ENCODE results near the gene SDHB.

The SDHB gene

DNA sequence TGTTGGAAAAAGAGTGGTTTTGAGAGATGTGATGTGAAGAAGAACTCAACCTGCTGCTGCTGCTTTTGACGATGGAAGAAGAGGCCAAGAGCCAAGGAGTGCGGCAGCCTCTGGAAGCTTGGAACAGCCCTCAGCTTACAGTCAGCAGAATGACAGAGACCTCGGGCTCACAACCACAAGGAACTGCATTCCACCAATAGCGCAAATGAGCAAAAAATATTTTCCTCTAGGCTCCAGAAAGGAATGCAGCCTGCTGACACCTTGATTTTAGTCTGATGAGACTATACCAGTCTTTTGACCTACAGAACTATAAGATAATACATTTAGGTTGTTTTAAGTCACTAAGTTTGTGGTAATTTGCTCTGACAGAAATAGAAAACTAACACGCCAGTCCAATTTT, 10.2 kb downstream of the SDHB start:
- DNase-seq, result no peak

DNA sequence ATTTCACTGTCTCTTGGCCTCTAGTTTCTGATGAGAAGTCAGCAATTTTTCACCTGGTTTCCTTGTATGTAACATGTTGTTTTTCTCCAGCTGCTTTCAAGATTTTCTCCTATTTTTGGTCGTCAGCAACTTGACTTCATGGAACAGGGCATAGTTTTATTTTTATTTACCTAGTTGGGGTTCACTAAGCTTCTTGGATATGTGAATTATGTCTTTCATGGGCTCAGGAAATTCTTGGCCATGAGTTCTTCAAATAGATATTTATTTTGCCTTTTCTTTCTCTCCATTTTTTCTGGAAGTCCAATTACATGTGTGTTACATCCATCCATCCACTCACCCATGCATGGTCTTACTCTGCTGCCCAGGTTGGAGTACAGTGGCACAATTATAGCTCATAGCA, 13.7 kb downstream of the SDHB start:
- DNase-seq, result no peak

DNA sequence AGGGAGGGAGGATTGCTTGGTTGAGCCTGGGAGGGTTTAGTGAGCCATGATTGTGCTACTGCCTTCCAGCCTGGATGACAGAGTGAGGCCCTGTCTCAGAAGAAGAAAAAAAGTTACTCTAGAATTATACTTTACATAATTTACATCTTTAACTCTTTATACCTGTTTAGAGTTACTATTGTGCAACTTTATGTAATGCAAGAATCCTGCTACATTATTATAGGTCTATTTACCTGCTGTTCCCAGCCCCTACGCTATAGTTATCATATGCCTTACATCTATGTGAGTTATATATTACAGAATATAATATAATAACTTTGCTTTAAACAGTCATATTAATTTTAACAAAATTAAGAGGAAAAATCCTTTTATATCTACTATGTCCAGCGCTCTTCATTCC, 14.3 kb downstream of the SDHB start:
- no peak for DNase-seq

- DNase-seq, result no peak
Observed at GRCh38 chr1:17033481-17033880, 20.4 kb downstream of the SDHB start.

DNA sequence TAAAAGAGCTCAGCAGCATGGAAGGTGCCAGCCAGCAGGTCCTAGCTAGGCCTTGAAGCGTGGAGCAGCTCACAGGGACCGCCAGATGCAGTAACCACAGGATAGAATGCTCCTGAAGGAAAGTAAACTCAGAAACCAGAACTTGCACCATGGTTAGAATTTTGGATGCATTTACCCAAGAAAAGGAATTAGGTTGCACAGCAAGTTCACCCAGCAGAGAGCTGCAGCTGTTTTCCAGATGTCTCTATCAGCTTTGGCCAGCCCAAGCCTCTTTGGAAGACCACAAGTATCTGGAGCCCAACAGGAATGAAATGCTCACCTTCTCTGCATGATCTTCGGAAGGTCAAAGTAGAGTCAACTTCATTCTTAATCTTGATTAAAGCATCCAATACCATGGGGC, 21.1 kb downstream of the SDHB start:
- DNase-seq, result no peak

DNA sequence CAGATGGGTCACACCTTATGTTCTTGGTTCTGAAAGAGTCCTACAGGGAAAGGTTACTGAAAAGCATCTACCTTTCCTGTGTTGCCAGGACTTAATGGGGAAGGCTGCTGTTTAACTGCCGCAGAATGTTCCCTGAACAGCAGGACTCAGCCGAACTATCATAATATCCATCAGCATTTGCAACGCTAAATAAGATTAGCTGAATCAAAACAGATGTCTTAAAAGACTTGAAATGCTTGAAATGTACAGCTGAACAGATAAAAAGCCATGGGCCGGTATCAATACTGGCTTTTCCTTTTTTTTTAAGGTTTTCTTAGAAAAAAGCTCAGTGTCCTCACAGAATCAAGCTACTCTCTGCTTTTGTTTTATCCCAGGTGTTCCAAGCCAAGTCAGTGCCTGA, 22.4 kb downstream of the SDHB start:
- DNase-seq, result no peak

DNA sequence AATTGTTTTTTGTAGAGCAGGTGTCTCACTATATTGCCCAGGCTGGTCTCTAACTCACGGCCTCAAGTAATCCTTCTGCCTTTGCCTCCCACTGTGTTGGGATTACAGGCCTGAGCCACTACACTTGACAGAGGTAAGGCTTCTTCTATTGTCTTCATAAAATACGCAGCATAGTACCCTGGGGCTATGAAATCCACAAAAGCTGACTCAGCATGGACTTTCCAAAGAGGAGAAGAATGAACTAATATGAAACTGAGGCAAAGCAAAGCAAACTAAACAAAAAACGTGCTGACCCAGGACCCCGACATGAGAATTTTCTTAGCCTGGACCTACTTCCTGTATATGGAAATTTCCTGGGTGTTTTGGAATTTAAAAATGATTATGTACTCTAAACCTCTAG, 23.6 kb downstream of the SDHB start:
- no peak for DNase-seq

DNA sequence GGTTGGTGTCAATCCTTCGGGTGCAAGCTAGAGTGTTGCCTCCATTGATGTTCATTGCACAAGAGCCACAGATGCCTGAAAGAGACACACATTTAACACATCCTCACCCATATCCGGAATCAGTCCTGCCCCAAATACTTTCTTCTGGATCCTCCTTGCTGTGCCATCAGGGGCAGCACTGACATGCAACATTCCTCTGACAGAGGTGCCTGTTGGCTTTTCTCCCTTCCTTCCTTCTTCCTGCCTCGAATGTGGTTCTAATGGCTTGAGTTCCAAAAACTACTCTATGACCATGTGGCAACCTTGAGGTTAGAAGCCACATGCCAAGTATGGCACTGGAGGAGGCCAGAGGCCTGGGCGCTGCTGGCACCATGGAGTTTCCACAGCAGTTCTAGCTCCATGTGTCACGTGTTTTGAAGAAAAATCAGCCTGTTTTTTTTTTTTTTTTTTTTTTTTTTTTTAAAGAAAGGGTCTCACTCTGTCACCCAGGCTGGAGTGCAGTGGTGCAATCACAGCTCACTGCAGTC, 25.1 kb downstream of the SDHB start:
- DNase-seq, result no peak

- DNase-seq, result no peak
Observed at GRCh38 chr1:17027900-17028299, 25.9 kb downstream of the SDHB start.

- no peak for DNase-seq
Observed at GRCh38 chr1:17027403-17027802, 26.4 kb downstream of the SDHB start.

- DNase-seq, result no peak
Observed at GRCh38 chr1:17024721-17025120, 29.1 kb downstream of the SDHB start.

- DNase-seq, result no peak
Observed at GRCh38 chr1:17023573-17023972, 30.3 kb downstream of the SDHB start.

DNA sequence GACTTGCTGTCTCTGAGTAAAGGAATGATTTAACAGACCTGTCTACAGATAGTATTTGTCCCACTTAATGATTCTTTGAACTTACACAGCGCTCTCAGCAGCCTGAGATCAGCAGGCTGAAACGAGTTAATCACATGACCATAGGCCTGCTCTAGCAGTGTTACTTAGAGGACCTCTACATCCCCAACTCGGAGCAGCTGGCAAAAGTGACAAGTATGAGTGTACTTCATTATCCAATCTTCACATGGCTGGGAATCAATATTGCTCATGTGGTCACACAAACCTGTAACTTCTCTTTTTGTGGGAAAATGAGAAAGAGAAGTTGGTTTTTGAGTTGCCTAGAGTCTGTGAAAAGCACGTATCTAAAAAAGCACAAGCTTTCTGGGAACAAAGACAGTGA, 30.7 kb downstream of the SDHB start:
- DNase-seq, result peak; percentile 7

- DNase-seq, result no peak
Observed at GRCh38 chr1:17021896-17022295, 31.9 kb downstream of the SDHB start.

GRCh38 chr1:17020502-17020901, 33.3 kb downstream of the SDHB start:
- no peak for DNase-seq

DNA sequence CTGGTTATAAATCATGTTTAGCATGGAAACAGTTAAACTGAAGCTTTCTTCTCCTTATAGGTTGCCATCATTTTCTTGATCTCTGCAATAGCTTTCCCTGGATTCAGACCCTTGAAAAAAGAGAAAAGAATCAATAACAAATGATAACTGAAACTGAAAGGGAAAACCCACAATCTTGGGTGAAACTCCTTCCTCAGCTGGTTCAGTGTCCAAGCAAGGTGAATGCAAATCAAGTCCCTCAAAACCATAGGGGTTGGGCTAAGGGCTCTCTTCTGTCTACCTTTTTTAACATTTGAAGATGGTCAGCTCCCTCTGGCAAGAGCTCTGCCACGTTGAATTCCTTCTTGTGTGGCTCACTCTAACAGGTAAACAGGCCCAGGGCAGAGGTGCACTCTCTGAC, 35.0 kb downstream of the SDHB start:
- DNase-seq, result no peak

DNA sequence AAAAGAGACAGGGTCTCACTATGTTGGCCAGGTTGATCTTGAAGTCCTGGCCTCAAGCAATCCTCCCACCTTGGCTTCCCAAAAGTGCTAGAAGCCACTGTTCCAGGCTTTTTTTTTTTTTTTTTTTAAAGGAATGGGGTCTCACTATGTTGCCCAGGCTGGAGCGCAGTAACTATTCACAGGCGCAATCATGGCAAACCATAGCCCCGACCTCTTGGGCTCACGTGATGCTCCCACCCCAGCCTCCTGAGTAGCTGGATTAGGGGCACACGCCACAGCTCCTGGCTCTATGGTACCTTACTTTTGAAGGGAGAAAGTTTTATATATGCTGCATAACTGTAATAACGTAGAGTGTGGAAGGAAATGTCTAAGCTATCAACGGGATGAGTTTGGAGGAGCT, 36.4 kb downstream of the SDHB start:
- DNase-seq, result no peak

DNA sequence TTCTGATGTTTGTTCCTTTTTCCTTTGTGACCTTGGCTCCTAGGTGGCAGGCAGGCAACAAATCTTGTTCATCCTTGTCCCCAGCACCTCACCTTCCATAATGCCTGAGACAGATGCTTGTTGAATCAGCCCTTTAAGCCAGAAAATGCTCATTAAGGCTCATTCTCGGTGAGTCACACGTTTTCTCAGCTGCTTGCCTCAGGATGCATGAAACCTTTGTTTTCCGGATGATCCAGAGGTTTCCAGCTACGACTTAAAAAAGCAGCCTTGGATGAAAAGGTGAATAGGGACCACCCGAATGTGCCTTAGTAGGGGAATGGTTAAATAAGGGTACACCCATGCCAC, 37.5 kb downstream of the SDHB start:
- DNase-seq, result no peak

DNA sequence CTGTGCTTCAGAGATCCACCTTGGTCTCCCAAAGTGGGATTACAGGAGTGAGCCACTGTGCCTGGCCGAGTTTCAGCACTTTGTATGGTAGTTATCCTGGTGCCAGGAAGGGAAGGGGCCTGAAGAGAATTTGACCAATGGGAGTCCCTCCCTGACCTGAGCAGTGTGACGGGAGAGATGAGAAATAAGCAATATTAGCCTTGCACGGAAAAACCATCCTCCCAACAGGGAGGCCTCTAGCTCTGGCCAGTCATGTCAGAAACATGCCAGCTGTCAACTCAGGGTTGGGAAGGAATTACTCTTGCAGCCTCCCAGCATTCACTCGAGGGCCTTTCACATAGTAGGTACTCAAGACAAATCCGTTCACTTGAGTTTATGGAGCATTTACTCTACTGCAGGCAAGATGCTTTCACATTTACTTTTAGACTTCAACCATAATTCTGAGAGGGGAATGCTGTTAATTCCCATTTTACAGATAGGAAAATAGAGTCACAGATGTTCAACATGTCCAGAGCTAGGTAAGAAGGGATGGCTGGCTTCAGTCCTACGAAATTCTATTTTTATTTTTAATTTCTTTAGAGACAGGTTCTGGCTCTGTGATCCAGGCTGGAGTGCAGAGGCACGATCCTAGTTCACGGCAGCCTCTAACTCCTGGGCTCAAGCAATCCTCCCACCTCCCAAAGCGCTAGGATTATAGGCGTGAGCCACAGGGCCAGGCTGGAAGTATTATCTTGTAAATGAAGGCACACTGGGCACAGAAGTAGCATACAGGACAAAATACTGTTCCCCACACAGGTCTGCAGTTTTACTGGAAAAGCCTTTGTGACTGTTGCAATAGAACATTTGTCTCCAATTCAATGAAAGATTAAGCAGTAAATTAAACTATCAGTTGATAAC, 38.9 kb downstream of the SDHB start:
- DNase-seq, result no peak

DNA sequence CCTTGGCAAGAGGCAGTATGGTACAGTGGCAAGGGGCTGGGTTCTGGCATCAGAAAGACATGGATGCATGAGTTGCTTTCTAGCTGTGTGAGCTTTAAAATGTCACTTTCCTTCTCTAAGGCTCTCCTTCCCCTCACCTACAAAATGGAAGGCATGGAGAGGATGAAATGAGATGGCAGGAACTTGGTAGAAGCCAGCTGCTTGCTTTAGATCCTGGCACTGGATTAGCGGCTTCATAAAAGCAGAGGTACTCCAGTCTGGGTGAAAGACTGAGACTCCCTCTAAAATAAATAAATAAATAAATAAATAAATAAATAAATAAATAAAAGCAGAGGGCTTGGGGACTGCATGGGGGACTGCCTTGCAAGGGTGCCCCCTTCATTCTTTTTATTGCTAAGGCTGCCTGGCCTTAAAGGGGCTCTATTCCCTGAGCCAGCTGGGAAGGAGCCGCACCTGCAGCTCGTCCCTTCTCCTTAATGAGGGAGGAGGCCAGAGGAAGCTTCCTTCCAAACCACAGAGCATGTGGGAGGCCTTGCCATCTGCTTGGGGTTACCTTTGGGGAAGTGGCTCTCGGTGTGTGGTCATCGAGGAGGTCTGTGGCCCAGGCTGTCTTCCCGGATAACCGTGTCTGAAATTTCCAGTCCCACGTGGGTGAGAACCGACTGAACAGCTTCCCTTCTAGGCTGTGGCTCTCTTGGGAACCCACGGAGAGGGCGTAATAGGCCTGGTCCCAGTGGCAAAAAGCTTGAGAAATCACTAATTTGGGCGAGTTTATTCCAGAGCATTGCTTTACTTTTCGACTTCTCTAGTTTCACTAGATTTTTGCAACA, 40.1 kb downstream of the SDHB start:
- peak; percentile 64 for DNase-seq

DNA sequence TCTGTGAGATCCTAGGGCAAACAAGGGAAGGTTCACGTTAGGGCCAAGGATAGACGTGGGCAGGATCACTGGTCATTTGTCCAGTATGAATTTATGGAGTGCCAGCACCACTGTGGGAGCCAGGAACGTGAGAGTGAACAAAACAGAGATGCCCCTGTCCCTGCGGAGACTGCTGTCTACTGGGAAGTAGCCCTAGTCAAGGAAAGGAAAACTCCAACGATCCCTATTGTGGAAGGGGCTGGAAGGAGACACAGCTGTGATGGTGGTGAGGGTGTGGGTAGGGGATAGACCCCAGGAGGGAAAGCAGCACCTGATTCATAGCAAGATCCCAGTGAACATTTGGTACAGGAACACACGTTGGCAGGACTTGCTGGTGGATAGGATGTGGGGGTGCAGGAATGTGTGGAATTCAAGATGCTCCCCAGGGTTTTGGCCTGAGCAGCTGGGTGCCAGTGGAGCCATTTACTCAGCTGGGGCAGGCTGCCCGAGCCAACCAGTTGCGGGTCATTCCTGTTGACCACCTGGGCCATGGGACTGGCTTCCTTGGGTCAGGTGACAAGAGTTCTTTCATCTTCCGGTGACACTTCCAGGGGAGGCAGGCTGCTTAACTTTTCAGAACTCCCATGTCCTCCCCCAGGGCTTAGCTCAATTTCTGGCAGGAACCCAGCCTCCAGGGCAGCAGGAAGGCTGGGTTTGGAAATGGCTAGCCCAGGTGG, 40.9 kb downstream of the SDHB start:
- no peak for DNase-seq

GRCh38 chr1:17011439-17012307, 42.2 kb downstream of the SDHB start, which contains the start of gene ATP13A2:
ATP13A2 (minus strand) TSS chr1:17011928; CDS start chr1:17011738, 190 bp downstream.
- peak; percentile 86 for DNase-seq

Measured in hematopoietic multipotent progenitor cell treated with erythropoietin and hydrocortisone succinate and interleukin-3 and kit ligand, for 6 days (in vitro differentiated cells).